ENCODE data around the gene HOOK2.

DNA sequence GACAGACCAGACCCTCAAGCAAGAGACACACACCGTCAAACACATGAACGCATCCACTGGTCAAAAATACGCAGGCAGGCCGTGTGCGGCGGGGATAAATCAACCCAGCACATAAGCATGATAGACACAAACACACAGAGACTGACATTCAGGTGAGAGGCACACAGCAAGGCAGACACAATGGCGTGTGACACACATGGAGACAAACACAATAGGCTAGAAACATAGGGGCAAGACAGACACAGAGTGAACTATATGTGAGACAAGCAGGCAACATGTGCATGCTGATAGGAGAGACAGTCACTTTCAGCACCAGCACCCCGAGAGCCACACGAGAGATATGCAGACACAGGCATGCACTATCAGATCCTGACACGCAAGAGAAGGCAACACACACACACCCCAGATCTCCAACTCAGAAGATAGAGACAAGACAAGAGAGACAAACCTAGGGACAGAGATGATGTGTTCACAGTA is 9.1 kb upstream of the HOOK2 start:
- TF ChIP-seq ELF4 (IDR thresholded peaks at IDR 0.05) (no peak), L3MBTL2 (conservative IDR thresholded peaks at IDR 0.05) (no peak), TARDBP (IDR thresholded peaks at IDR 0.05) (no peak), FOXM1 (IDR thresholded peaks at IDR 0.05; ENCODE audit: borderline replicate concordance) (no peak), SUZ12 (IDR thresholded peaks at IDR 0.05) (no peak), SP1 (IDR thresholded peaks at IDR 0.05) (no peak), BHLHE40 (IDR thresholded peaks at IDR 0.05; ENCODE audit: borderline replicate concordance) (no peak), FOXK2 (IDR thresholded peaks at IDR 0.05) (no peak), FOXA1 (IDR thresholded peaks at IDR 0.05) (no peak), LEF1 (IDR thresholded peaks at IDR 0.05; ENCODE audit: borderline replicate concordance) (no peak), ARNT (IDR thresholded peaks at IDR 0.05) (no peak), NFRKB (IDR thresholded peaks at IDR 0.05) (no peak), HDGF (IDR thresholded peaks at IDR 0.05; ENCODE audit: borderline replicate concordance) (no peak)
- TF ChIP-seq, protein P1, sequence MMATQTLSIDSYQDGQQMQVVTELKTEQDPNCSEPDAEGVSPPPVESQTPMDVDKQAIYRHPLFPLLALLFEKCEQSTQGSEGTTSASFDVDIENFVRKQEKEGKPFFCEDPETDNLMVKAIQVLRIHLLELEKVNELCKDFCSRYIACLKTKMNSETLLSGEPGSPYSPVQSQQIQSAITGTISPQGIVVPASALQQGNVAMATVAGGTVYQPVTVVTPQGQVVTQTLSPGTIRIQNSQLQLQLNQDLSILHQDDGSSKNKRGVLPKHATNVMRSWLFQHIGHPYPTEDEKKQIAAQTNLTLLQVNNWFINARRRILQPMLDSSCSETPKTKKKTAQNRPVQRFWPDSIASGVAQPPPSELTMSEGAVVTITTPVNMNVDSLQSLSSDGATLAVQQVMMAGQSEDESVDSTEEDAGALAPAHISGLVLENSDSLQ (IDR thresholded peaks at IDR 0.05): no peak
